Activated naive CD8-positive, alpha-beta T cell treated with anti-CD3 and anti-CD28 coated beads, Interleukin-2, amount 10 ng/mL, durations not matched to agents 7 days and 5 days (primary cell): ENCODE results near the gene TMEM86A. TPM values are rescaled to one million over a fixed set of nuclear protein-coding genes. Genes with fewer than 3 reads are reported as not detected.

Experiments
- ATAC-seq: fragments of 150-1000 bp; cut with Tn5 transposase; one replicate; pipeline ENCODE4 v1.10.0; 2021; ENCODE audit warnings: low read depth, moderate library complexity
- POLR2A ChIA-PET: fragments of 350-600 bp; sonication (Branson Sonifier 250); formaldehyde crosslinking; loops from one replicate; lab custom pipeline; 2021; ENCODE audit warnings: antibody characterized with exemption; lab: Charles Lee
- DNase-seq: peaks from one replicate; pipeline ENCODE4 v3.0.0; 2021
- H3K27ac Mint-ChIP-seq: one replicate; pipeline ENCODE4 v1.8.0; 2022; ENCODE audit warnings: mild to moderate bottlenecking, mixed read lengths
- H3K27me3 Mint-ChIP-seq: one replicate; pipeline ENCODE4 v1.8.0; 2022; ENCODE audit warnings: mild to moderate bottlenecking, moderate library complexity, mixed read lengths
- H3K36me3 Mint-ChIP-seq: one replicate; pipeline ENCODE4 v1.8.0; 2021; ENCODE audit warnings: mild to moderate bottlenecking, mixed read lengths
- H3K4me1 Mint-ChIP-seq: one replicate; pipeline ENCODE4 v1.8.0; 2021; ENCODE audit warnings: mixed read lengths
- H3K4me3 Mint-ChIP-seq: one replicate; pipeline ENCODE4 v1.8.0; 2022; ENCODE audit warnings: mild to moderate bottlenecking, moderate library complexity, mixed read lengths
- H3K9me3 Mint-ChIP-seq: one replicate; pipeline ENCODE4 v1.8.0; 2021; ENCODE audit warnings: mixed read lengths
- total RNA-seq, 2 experiments: library from RNA; stranded (reverse); gene quantifications; one replicate each; pipeline ENCODE4 v1.2.3, GENCODE V29; 2021

TMEM86A gene
- total RNA-seq, 2 experiments from 2014 or later, result 1.4 to 1.7 TPM

DNA sequence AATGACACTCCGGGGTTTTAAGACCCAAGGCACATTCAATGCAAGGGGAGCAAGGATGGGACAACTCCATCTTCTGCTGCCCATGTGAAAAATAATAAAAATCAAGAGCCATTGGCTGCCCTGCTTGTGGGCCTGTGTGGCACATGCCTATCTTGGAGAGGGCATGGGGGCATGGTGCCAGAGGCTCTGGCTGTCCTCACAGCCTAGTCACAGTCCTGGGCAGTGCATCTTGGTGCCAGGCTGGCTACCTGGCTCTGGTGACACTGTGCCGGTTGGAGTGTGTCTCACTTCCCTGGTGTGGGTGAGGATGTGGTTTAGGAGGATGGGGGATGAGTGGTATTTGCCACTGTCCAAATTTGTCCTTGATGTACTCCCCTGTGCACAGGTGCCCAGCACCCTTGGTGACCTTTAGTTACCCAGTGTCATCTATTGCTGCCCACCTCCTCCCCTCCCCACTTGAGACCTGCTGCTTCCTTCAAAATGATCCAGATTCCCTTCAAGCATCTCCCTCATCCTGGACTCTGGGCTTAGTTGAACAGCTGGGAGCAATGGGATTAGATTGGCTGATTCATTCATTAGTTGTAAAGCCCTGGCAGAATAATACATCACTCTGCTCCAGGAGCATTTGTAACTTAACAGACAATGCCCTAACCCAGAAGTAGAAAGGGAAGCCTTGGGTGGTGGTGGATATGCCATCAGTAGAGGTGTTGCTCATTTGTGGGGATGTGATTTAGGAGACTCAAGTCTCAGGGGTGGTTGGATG, 4.6 kb downstream of the TMEM86A start:
- Mint-ChIP-seq H3K36me3 (peaks cover 3% of the 10 kb centered on the region), H3K27ac (no peak overlapping the region), H3K4me3 (no peak overlapping the region), H3K27me3 (peaks cover 29% of the 10 kb centered on the region), H3K9me3 (no peaks in the 10 kb centered on the region), H3K4me1 (peaks cover 22% of the 10 kb centered on the region)
- DNase-seq (no peak), ATAC-seq (no peak)
- POLR2A ChIA-PET, result interaction anchor here (1.0 kb wide), 1 partner anchor 79 kb away, joined by 3 read pairs; no protein-coding TSS in a partner anchor

DNA sequence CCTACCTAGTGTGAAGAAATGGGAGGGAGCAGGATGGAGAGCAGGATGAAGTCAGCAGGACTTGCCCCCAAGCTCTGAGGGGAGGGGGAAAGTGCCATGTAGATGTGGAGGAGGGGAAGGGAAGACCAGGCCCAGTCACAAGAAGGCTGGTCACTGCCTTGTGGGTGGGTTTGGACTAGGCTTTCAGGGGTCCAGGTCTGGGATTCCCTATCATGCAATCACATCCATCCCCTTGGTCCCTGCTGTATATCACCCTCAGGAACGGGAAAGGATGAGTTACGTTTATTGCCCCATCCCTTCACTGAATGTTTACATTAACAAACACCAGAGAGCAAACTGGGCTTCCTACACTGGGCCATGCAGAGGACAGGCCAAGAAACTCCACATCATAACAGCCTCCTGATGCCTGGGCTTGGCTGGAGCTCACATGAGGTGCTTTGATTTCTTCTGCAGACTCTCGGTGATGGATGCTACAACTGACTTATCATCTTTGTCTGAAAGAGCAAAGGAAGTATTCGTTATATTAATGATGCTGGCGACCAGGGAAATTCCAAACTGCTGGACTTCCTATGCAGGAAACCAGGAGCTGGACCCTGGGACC, 5.6 kb downstream of the TMEM86A start:
- H3K27ac Mint-ChIP-seq, result no peak overlapping the region
- no peak overlapping the region for H3K4me3 Mint-ChIP-seq
- H3K4me1 Mint-ChIP-seq, result peaks cover 20% of the 10 kb centered on the region

DNA sequence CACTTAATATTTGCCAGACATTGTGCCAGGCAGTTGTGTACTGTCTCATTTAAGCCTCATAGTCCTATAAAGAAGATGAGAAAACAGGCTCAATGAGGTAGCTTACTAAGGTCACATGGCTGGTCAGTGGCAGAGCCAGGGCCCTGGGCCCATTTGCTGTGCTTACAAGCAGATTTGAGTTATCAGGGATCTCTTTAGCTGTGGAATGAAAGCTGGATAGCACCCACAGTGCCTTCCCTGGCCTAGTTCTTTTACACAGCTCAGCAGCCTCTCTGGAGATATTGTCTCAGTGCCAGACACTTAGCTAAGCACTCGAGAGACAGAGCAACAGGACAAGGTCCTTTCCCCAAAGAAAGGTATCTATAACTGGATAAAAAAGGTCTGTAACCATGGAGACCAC, 6.1 kb downstream of the TMEM86A start:
- H3K27ac Mint-ChIP-seq, result no peak overlapping the region
- no peak for DNase-seq
- peaks cover 3% of the 10 kb centered on the region for H3K36me3 Mint-ChIP-seq
- ATAC-seq, result no peak
- H3K27me3 Mint-ChIP-seq, result peaks cover 23% of the 10 kb centered on the region
- POLR2A ChIA-PET, result no interaction called here
- no peaks in the 10 kb centered on the region for H3K9me3 Mint-ChIP-seq
- H3K4me3 Mint-ChIP-seq, result no peak overlapping the region
- peaks cover 18% of the 10 kb centered on the region for H3K4me1 Mint-ChIP-seq

More for the DNA sequence above, 5.6 kb downstream of the TMEM86A start:
- POLR2A ChIA-PET, result interaction anchor here (1.0 kb wide), 1 partner anchor 80 kb away, joined by 3 read pairs; no protein-coding TSS in a partner anchor
- ATAC-seq (no peak), DNase-seq (no peak)
- Mint-ChIP-seq H3K36me3 (peaks cover 3% of the 10 kb centered on the region), H3K9me3 (no peaks in the 10 kb centered on the region), H3K27me3 (peaks cover 29% of the 10 kb centered on the region)

DNA sequence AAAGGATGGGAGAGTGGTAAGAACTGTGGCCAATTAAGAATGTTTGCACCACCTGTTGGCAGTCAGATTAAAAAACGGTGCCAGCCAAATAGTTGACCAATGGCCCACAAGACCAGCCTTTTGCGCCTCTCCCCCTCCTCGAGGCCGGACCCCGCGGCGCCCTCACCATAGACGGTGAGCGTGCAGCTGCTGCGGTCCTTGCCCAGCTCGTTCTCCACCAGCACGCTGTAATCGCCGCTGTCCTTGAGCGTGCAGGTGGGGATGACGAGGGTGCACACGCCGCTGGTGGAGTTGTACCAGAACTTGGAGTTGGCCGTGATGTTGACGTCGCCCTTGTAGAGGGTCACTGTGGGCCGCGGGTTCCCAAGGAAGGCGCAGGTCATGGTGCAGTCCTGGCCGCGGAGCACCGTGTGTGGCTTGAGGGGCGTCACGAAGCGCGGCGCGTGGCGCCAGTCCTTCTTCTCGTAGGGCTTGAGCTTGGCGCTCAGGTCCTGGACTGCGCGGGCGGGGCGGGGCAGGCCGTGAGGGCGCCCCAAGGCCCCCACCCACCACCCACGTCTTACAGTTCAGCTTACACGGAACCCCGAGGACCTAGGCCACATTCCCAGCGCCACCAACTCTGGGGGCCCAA, 7.2 kb downstream of the TMEM86A start:
- Mint-ChIP-seq H3K27ac (no peak overlapping the region), H3K36me3 (peaks cover 3% of the 10 kb centered on the region), H3K27me3 (peaks cover 19% of the 10 kb centered on the region), H3K9me3 (no peaks in the 10 kb centered on the region), H3K4me3 (peak overlapping the region; percentile 45), H3K4me1 (peaks cover 19% of the 10 kb centered on the region)
- ATAC-seq, result peak; percentile 34
- POLR2A ChIA-PET, result interaction anchor here (0.9 to 1.0 kb wide), 2 partner anchors 89 to 312 kb away, joined by 3 to 5 read pairs; partner anchors contain the start of gene LDHA
- no peak for DNase-seq

DNA sequence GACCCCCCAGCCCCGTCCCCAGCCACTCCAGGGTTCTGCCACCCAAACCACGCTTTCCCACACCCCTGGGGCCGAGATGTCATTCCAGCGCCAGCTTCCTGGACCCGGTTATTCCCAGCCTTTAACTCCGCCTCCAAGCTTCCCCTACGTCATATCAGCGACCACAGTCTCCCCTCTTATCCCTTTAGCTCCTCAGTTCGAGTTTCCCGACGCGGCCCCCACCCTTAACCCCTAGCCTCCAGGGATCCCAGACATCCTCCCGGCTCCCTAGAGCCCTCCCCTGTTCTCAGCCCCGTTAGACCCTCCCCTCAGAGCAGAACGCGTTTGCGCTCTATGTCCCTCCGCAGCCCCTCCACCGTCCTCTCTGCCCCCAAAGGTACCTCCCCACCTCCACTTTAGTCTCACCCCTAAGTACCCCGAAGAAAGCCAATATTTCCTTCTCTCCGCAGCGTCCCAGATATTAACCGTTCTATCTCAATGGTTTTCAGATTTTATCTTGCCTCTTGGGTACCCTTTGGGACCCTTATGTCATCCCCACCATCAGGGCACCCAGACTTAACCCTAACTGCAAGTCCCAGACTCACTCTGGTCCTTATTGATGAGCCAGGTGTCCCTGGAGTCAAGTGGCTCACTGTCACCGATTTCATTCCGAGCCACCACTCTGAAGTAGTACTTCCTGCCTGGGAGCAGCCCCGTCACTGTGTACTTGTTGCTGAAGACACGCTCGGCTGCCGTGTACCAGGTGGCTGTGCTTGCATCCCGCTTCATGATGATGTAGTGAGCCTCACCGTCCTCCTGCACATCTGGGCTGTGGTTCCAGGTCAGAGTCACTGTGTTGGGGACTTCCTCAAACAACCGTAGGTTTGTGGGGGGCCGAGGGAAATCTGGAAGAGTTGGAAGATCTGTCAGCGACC, 8.0 kb downstream of the TMEM86A start:
- Mint-ChIP-seq H3K36me3 (peaks cover 3% of the 10 kb centered on the region), H3K27ac (peak overlapping the region; percentile 89), H3K4me3 (peak overlapping the region; percentile 84), H3K4me1 (peaks cover 19% of the 10 kb centered on the region), H3K27me3 (peaks cover 19% of the 10 kb centered on the region), H3K9me3 (no peaks in the 10 kb centered on the region)
- DNase-seq (no peak), ATAC-seq (peak; percentile 89)
- POLR2A ChIA-PET, result interaction anchor here (0.6 to 1.0 kb wide), 3 partner anchors 73 to 312 kb away, joined by 3 to 5 read pairs (median 3); partner anchors contain the start of gene LDHA

DNA sequence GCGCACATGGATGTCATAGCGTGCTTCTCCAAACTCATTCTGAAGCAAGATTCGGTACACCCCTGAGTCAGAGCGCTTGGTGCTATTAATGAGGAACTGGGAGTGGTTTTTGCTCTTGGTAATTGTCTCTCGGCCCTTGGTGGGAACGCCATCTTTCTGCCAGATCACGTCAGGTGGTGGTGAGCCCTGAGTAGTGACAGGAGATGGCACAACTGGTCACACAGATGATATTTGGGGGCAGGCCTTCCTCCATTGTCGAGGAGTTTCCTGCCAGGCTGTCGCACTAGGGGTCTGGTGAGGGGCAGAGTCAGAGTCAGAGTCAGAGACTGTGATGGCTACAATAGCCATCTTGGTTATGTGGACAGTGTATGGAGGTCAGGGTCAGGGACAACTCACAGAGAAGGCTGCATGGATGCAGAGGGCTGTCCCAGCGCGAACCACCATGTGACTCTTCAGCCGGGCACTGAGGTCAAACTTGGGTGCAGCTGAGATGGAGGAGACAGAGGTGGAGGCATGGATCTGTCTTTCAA, 9.3 kb downstream of the TMEM86A start:
- Mint-ChIP-seq H3K36me3 (peaks cover 3% of the 10 kb centered on the region), H3K9me3 (no peaks in the 10 kb centered on the region), H3K27me3 (peaks cover 19% of the 10 kb centered on the region), H3K4me3 (no peak overlapping the region), H3K4me1 (peaks cover 19% of the 10 kb centered on the region), H3K27ac (no peak overlapping the region)
- POLR2A ChIA-PET, result no interaction called here
- DNase-seq, result no peak
- ATAC-seq, result no peak

DNA sequence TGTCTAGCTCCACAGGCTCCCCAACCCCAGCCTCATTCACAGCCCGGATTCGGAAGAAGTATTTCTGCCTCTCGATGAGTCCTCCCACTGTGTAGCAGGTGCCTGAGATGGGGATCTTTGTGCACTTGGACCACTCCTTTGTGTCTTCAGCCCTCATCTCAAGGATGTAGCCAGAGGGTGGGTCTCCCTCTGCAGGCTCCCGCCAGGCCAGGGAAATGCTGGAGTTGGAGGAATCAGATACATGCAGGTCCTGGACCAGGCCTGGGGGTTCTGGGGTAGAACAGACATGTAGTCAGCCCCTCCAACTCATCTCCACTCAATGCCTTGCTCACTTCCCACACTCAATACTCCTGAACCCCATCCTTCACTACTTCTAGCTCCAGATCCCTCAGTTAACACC, 10.8 kb downstream of the TMEM86A start:
- H3K9me3 Mint-ChIP-seq, result no peaks in the 10 kb centered on the region
- H3K27ac Mint-ChIP-seq, result no peak overlapping the region
- DNase-seq (no peak), ATAC-seq (no peak)
- POLR2A ChIA-PET, result no interaction called here
- H3K4me1 Mint-ChIP-seq, result peaks cover 19% of the 10 kb centered on the region
- H3K4me3 Mint-ChIP-seq, result no peak overlapping the region
- H3K36me3 Mint-ChIP-seq, result peaks cover 3% of the 10 kb centered on the region
- peaks cover 19% of the 10 kb centered on the region for H3K27me3 Mint-ChIP-seq

DNA sequence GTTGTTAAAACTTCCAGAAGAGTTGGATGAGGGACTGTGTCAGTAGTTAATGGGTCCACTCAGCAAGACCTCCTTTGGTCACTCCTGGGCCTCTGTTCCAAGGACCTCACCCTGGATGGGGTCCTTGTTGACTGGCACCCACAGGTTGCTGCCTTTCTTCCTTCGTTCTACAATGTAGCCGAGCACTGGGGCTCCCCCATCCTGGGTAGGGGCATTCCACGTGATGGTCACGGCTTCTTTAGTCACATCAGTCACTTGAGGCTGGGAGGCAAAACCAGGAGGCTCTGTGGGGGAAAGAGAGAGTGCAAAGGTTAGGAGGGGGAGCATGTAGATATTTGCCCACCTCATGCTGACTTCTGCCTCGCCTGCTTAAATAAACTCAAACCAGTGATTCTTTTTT, 12.0 kb downstream of the TMEM86A start:
- Mint-ChIP-seq H3K36me3 (no peaks in the 10 kb centered on the region), H3K4me1 (peaks cover 14% of the 10 kb centered on the region), H3K9me3 (no peaks in the 10 kb centered on the region), H3K4me3 (no peak overlapping the region), H3K27ac (no peak overlapping the region), H3K27me3 (peaks cover 12% of the 10 kb centered on the region)
- no peak for DNase-seq
- POLR2A ChIA-PET, result no interaction called here
- ATAC-seq, result no peak

DNA sequence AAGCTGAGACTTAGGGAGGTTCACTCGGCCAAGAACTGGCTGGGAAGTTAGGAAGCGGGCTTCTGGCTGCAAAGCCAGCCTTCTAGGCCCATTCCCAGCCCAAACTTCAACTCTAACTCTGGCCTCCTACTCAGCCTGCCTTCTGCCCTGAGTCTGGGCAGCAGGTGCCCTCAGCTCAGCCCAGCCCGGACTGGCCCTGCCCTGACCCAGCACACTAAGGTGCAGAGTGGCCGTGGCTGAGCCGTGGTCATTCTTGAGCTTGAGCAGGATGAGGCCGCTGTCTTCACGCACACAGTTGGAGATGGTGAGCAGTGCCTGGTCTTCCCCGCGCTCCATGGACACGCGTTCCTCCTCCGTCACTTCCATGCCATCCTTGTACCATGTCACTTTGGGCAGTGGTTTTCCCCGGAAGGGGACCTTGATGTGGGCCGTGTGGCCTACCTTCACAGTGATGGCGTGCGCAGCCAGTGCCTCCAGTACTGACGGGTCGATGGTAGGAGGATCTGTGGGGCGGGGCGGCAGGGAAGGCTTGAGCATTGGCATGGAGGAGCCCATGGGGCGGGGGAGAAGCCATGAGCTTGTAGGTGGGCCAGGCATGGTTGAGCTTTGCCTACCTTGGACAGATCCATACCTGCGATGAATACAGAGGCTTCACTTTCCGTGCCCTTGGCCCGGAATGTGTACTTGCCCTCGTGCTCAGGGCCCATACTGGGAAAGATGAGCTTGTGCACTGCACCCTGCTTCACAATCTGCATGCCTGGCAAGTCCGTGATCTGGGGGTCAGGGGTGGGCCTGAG, 15.3 kb downstream of the TMEM86A start:
- H3K4me3 Mint-ChIP-seq, result no peak overlapping the region
- H3K27ac Mint-ChIP-seq, result no peak overlapping the region
- POLR2A ChIA-PET, result no interaction called here
- ATAC-seq, result no peak
- peaks cover 3% of the 10 kb centered on the region for H3K27me3 Mint-ChIP-seq
- peaks cover 4% of the 10 kb centered on the region for H3K4me1 Mint-ChIP-seq
- no peaks in the 10 kb centered on the region for H3K36me3 Mint-ChIP-seq
- no peak for DNase-seq
- H3K9me3 Mint-ChIP-seq, result no peaks in the 10 kb centered on the region

DNA sequence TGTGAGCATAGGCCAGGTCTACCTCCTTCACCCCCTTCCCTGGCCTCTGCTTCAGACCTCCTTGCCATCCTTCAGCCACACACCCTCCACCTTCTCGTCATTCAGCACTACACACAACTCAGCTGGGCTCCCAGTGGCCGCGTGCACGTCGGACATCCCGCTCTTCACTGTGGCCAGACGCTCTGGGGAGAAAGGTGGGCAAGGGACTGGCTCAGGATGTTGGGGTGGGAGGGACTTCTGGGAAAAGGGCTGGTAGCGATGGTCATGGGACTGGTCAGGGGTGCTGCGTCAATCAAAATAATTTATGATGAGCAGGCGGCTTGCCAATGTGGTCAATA, 15.8 kb downstream of the TMEM86A start:
- Mint-ChIP-seq H3K4me3 (no peak overlapping the region), H3K36me3 (no peaks in the 10 kb centered on the region), H3K9me3 (no peaks in the 10 kb centered on the region), H3K4me1 (peaks cover 4% of the 10 kb centered on the region), H3K27ac (no peak overlapping the region), H3K27me3 (peaks cover 3% of the 10 kb centered on the region)
- POLR2A ChIA-PET, result no interaction called here
- ATAC-seq (no peak), DNase-seq (no peak)

DNA sequence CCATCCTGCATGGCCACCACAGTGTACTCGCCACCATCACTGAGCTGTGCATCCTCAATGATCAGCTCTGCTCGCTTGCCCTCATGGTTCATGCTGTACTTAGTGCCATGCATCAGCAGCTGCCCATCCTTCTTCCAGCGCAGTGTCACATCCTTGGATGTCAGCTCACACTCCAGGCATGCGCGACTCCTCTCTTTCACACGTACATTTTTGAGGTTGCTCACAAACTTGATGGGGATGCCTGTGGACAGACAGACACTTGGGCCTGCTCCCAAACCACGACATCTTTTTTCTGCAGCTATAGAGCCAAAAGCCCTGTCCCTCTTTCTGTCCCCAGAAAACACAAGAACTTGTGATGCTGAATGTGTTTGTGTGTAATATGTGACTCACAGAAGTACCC, 16.9 kb downstream of the TMEM86A start:
- H3K36me3 Mint-ChIP-seq, result no peaks in the 10 kb centered on the region
- no peak for ATAC-seq
- no peaks in the 10 kb centered on the region for H3K9me3 Mint-ChIP-seq
- H3K4me3 Mint-ChIP-seq, result no peak overlapping the region
- DNase-seq, result no peak
- H3K4me1 Mint-ChIP-seq, result no peaks in the 10 kb centered on the region
- peaks cover 6% of the 10 kb centered on the region for H3K27me3 Mint-ChIP-seq
- POLR2A ChIA-PET, result no interaction called here
- H3K27ac Mint-ChIP-seq, result no peak overlapping the region
